ENCODE data around the gene PON2. TPM values are rescaled to one million over a fixed set of nuclear protein-coding genes. Genes with fewer than 3 reads are reported as not detected.
A peak's percentile ranks its signal among the peaks of the same experiment; 100 is the strongest.

The PON2 gene
- polyA plus RNA-seq, 1 experiment = 51.5 TPM

- Histone ChIP-seq H3K27me3 (ENCODE audit: control insufficient read depth, insufficient read depth, low read length) (peaks cover 2% of the 10 kb centered on the region), H3K4me3 (ENCODE audit: low read depth, low read length) (no peak overlapping the region), H3K36me3 (ENCODE audit: control insufficient read depth, insufficient read depth, low read length) (no peaks in the 10 kb centered on the region)
- CTCF ChIA-PET = interaction anchor here (0.6 to 3.0 kb wide), 9 partner anchors 8 to 225 kb away, joined by 3 to 10 read pairs (median 6); no protein-coding TSS in a partner anchor
- no peak for DNase-seq (ENCODE audit: low read depth)
- POLR2A ChIA-PET = no interaction called here
- peak; percentile 41 for TF ChIP-seq CTCF (IDR thresholded peaks at IDR 0.05; ENCODE audit: insufficient read depth, low read depth, low read length)
Observed at GRCh38 chr7:95478272-95479037, 43.6 kb upstream of the PON2 start.

- Histone ChIP-seq H3K27me3 (ENCODE audit: control insufficient read depth, insufficient read depth, low read length) (peaks cover 2% of the 10 kb centered on the region; the same call in 1 of the 2 replicates), H3K4me3 (ENCODE audit: low read depth, low read length) (no peak overlapping the region), H3K36me3 (ENCODE audit: control insufficient read depth, insufficient read depth, low read length) (no peaks in the 10 kb centered on the region)
- ChIA-PET CTCF (interaction anchor here (0.6 to 3.0 kb wide), 40 partner anchors 8 to 1028 kb away, joined by 3 to 24 read pairs (median 3); partner anchors contain the start of genes ASB4 and PON3), POLR2A (no interaction called here)
- TF ChIP-seq CTCF (IDR thresholded peaks at IDR 0.05; ENCODE audit: insufficient read depth, low read depth, low read length) = peak; percentile 72
- no peak for DNase-seq (ENCODE audit: low read depth)
Observed at GRCh38 chr7:95476904-95477594, 42.2 kb upstream of the PON2 start.

DNA sequence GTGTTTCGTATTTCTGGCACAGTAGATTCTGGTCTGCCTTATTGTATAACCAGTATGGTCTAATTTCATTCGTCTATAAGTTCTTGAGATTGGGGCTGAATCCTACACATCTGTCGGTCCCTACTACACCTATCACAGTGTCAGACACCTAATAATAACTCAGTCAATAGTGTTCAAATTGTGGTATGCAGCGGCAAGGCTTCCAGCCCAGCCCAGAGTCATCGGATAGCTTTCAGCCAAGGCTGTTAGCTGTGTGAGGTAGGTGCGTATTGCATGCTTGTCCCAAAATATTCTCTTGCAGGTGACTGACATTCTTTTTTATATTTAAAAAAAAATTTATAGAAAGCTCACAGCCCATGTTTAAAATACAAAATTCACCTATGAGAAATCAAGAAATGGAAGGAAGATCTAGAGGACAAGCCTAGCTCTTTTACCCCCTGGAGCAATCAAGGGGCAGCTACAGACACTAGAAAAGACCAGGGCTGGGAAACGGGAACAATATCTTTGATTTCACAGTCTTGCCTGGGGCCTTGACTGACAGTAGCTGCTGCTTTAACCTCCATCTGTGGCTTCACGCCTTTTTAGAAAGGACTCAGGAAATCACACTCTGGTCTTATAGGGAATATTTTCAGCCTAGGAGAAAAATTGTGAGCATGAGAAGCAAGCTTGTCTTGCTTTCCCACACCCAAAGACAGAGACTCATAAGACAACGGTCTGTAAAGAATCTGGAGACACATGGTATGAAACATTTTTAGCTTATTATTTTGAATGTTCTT, 41.4 kb upstream of the PON2 start:
- ChIA-PET CTCF (interaction anchor here (0.6 to 3.0 kb wide), 34 partner anchors 9 to 1027 kb away, joined by 3 to 24 read pairs (median 3); partner anchors contain the start of genes ASB4 and PON3), POLR2A (no interaction called here)
- DNase-seq (ENCODE audit: low read depth) = no peak
- no peaks in the 10 kb centered on the region for H3K36me3 ChIP-seq (ENCODE audit: control insufficient read depth, insufficient read depth, low read length)
- H3K27me3 ChIP-seq (ENCODE audit: control insufficient read depth, insufficient read depth, low read length) = peaks cover 2% of the 10 kb centered on the region; the same call in 1 of the 2 replicates
- H3K4me3 ChIP-seq (ENCODE audit: low read depth, low read length) = no peak overlapping the region
- no peak for TF ChIP-seq CTCF (IDR thresholded peaks at IDR 0.05; ENCODE audit: insufficient read depth, low read depth, low read length)

GRCh38 chr7:95473276-95473985, 38.6 kb upstream of the PON2 start:
- H3K27me3 ChIP-seq (ENCODE audit: control insufficient read depth, insufficient read depth, low read length) = peaks cover 2% of the 10 kb centered on the region; the same call in 1 of the 2 replicates
- H3K4me3 ChIP-seq (ENCODE audit: low read depth, low read length) = no peak overlapping the region
- no peaks in the 10 kb centered on the region for H3K36me3 ChIP-seq (ENCODE audit: control insufficient read depth, insufficient read depth, low read length)
- no peak for DNase-seq (ENCODE audit: low read depth)
- CTCF ChIA-PET = interaction anchor here (0.8 kb wide), 1 partner anchor 12 kb away, joined by 3 read pairs; no protein-coding TSS in a partner anchor
- POLR2A ChIA-PET = no interaction called here
- TF ChIP-seq CTCF (IDR thresholded peaks at IDR 0.05; ENCODE audit: insufficient read depth, low read depth, low read length) = no peak

All from BJ (cell line).